GF-D8 (cell line): ENCODE results near the gene JAKMIP2.
"Not testable (repeated sequence)": the region's sequence is repeated elsewhere in the genome, so short reads cannot be mapped to it uniquely, and the experiment has no call there.

Experiments
- DNase-seq: peaks from one replicate; lab custom pipeline; 2025; lab: John Stamatoyannopoulos, UW

Gene JAKMIP2

GRCh38 chr5:147557876-147558745 lies 224.4 kb downstream of the JAKMIP2 start:
- DNase-seq: no peak

DNA sequence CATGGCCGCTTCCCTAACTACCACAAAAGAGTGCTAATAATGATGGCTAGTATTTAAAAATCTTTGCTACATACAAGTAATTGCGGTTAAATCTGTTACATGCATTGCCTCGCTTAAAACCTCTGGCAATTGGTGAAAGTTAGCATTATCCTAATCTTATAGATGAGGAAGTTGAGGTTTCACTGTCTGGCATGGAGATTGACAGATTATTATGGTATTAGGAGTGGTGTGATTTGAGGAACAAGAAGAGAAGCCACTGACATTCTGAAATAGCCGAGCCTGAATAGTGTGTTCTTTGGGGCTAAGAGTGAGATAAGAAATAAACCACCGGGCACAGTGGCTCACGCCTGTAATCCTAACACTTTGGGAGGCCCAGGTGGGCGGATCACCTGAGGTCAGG lies 227.4 kb downstream of the JAKMIP2 start:
- no peak for DNase-seq

GRCh38 chr5:147554261-147554817 lies 228.2 kb downstream of the JAKMIP2 start:
- no peak for DNase-seq

GRCh38 chr5:147553817-147554216 lies 228.7 kb downstream of the JAKMIP2 start:
- DNase-seq: not testable (repeated sequence)

DNA sequence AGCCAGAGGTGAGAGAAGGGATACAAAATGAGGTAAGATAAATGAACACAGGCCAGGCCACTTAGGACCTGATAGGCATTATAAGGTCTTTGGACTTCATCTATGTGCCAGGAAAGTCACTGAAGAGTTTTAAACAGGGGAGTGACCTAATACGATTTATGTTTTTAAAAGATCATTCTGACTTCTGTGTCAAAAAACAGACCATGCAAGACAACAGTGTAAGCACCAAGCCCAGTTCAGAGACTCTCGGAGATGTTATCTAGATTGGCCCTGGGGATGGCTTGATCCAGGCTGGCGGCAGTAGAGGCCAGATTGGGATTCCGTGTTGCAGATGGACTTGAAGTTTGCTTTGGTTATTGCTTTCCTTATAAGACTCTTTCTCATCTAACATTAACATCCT lies 229.6 kb downstream of the JAKMIP2 start:
- DNase-seq: no peak

- DNase-seq: no peak
Observed at GRCh38 chr5:147551677-147552076, 230.9 kb downstream of the JAKMIP2 start.

- DNase-seq: no peak
Observed at GRCh38 chr5:147547730-147548129, 234.8 kb downstream of the JAKMIP2 start.

DNA sequence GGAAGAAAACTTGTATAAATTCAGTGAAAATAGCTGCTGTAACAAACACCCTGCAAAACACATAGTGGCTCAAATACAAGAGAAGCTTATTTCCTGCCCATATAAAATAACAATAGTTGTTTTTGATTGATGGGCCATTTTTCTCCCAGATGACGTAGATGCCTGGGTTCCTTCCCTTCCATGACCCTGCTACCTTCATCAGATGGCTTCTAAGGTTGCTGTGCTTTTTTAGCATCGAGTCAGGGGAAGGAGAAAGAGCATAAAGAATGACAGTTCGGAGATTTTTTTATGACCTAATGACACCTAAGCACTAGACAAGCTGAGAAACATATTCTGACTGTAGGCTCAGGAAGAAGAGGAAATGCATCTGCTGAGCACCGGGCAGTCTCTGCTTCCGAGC lies 238.0 kb downstream of the JAKMIP2 start:
- DNase-seq: no peak

DNA sequence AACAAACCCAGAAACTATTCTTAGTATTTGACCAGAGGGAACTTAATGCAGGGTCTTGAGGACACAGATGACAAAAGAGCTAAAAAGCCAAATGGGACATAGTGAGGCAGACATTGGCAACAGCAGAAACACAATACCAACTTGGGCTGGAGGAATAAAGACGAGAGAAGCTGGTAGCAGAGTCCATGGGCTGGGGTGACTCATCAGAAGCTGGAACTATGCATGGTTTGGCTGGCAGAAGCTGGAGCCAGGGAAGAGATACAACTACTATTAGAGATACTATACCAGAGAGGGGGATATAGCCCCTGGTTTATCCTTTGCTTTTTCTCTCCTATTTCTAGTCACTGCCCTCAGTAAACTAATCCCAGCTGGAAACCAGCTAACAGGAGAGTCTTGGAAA lies 243.5 kb downstream of the JAKMIP2 start:
- no peak for DNase-seq

DNA sequence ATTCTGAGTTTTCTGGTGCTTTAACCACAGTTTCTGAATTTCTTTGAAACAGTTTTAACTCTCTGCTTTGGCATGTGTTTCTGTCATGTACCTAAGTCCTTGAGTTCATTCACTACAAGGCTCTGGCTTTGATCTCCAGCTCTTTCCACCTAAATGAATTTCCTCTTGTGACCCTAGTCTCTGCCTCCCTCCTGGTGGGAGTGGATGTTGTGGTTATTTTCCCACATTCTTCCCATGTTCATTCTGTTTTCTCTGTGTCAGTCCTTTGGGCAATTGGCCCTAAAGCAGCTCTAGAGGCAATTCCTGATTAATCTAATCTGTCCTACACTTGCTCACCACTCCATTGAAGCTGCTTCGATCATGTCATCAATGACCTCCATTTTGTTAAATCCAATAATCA lies 244.3 kb downstream of the JAKMIP2 start:
- no peak for DNase-seq
